Endothelial cell of umbilical vein (primary cell): ENCODE data around the gene SETD2.

ENCODE experiments used
- CTCF ChIP-seq, 2 donors: IDR thresholded peaks; 1 replicate in 1 of 2; 2 replicates in 1 of 2; pipeline ENCODE4 v1.5.1; 2011; ENCODE audit warnings: low read length in 2 of 2, mild to moderate bottlenecking in 2 of 2, moderate library complexity in 2 of 2, control low read depth in 1 of 2, inconsistent platforms in 1 of 2, low read depth in 1 of 2; ENCODE audit not compliant: insufficient read depth in 1 of 2; ENCODE audit errors: extremely low read depth in 1 of 2
- EZH2 ChIP-seq: IDR thresholded peaks from 2 replicates; pipeline ENCODE4 v1.6.1; 2012; ENCODE audit warnings: borderline replicate concordance, low read depth, mild to moderate bottlenecking, moderate library complexity, low read length, inconsistent platforms; ENCODE audit not compliant: severe bottlenecking
- FOS ChIP-seq: IDR thresholded peaks from 2 replicates; pipeline ENCODE4 v1.6.1; 2011; ENCODE audit warnings: mild to moderate bottlenecking, low read length, moderate library complexity, borderline replicate concordance; ENCODE audit not compliant: insufficient read depth
- POLR2A ChIP-seq: IDR thresholded peaks from 2 replicates; pipeline ENCODE4 v1.6.1; 2012; ENCODE audit warnings: low read depth, mild to moderate bottlenecking, control low read depth, low read length
- TF ChIP-seq, protein P1 (sequence below): IDR thresholded peaks from 2 replicates; pipeline ENCODE4 v1.6.1; 2011; ENCODE audit not compliant: insufficient read depth, insufficient read length

DNA sequence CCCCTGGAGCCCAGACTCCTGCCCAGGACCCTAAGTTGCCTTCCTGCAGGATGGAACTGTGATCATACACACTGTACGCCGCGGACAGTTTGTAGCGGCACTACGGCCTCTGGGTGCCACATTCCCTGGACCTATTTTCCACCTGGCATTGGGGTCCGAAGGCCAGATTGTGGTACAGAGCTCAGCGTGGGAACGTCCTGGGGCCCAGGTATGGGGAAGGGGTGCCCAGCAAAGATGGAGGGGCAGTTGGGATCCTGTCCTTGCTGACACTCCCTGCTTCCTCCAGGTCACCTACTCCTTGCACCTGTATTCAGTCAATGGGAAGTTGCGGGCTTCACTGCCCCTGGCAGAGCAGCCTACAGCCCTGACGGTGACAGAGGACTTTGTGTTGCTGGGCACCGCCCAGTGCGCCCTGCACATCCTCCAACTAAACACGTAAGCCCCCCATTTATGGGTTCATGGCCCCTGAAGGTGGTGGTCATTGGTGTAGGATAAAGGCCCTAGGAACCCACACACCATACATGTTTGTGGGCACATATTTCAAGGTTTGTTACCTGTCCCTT lies 155.6 kb downstream of the SETD2 start:
- no peak for TF ChIP-seq CTCF (IDR thresholded peaks at IDR 0.05; ENCODE audit: extremely low read depth in 1 of 2, insufficient read depth in 1 of 2, low read depth in 1 of 2, low read length in 2 of 2)
- no peak for TF ChIP-seq POLR2A
- no peak for TF ChIP-seq EZH2
- TF ChIP-seq FOS, result no peak
- TF ChIP-seq, protein P1, sequence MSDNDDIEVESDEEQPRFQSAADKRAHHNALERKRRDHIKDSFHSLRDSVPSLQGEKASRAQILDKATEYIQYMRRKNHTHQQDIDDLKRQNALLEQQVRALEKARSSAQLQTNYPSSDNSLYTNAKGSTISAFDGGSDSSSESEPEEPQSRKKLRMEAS, result no peak
